ENCODE data around the gene HNRNPM.

HNRNPM gene

GRCh38 chr19:8484331-8484894 lies 39.6 kb downstream of the HNRNPM start:
- no peak for TF ChIP-seq CTCF (IDR thresholded peaks at IDR 0.05; ENCODE audit: low read depth, low read length)
- H3K4me3 ChIP-seq (replicated peaks in 1 of 2; ENCODE audit: low read depth in 2 of 2, low read length in 2 of 2) = no peak overlapping the region
- DNase-seq (ENCODE audit: low read depth in 2 of 2) = no peak

GRCh38 chr19:8485561-8486371 lies 41.0 kb downstream of the HNRNPM start:
- no peak overlapping the region for H3K4me3 ChIP-seq (replicated peaks in 1 of 2; ENCODE audit: low read depth in 2 of 2, low read length in 2 of 2)
- no peak for DNase-seq (ENCODE audit: low read depth in 2 of 2)
- TF ChIP-seq CTCF (IDR thresholded peaks at IDR 0.05; ENCODE audit: low read depth, low read length) = no peak

GRCh38 chr19:8486661-8487136 lies 41.9 kb downstream of the HNRNPM start:
- no peak for DNase-seq (ENCODE audit: low read depth in 2 of 2)
- H3K4me3 ChIP-seq (replicated peaks in 1 of 2; ENCODE audit: low read depth in 2 of 2, low read length in 2 of 2) = no peak overlapping the region
- no peak for TF ChIP-seq CTCF (IDR thresholded peaks at IDR 0.05; ENCODE audit: low read depth, low read length)

DNA sequence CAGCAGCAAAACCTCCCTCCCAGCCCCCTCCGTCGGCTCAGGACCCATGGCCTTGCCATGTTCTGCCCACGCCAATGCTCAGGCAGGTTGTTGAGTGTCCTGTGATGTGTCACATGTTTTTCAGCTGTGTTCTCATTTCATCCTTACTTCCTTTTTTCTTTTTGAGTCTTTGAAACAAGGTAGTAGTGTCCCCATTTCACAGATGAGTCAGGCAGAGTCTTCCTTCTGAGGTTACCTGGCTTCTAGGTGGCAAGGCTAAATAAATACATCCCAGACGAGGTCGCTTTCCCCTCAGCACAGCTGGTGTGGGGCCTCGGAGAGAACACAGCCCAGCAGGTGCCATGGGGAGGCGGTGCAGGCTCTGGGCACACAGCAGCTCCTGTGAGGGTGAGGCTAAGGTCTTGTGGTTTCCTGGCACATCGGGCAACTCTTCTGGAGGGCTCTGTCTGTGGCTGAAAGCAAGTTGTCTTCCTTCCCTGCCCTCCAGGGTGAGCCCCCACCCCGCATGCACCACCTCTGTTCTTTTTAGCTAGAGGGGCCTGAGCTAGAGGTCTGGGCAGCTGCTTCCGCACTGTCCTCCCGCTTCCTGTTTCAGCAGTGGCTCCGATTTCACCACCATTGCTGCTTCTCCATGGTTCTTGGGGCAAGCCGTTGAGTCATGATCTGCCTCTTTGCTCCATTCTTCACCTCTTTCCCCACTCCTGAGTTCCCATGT lies 42.5 kb downstream of the HNRNPM start:
- TF ChIP-seq CTCF (IDR thresholded peaks at IDR 0.05; ENCODE audit: low read depth, low read length) = no peak
- no peak overlapping the region for H3K4me3 ChIP-seq (replicated peaks in 1 of 2; ENCODE audit: low read depth in 2 of 2, low read length in 2 of 2)
- no peak for DNase-seq (ENCODE audit: low read depth in 2 of 2)

- no peak overlapping the region for H3K4me3 ChIP-seq (replicated peaks in 1 of 2; ENCODE audit: low read depth in 2 of 2, low read length in 2 of 2)
- TF ChIP-seq CTCF (IDR thresholded peaks at IDR 0.05; ENCODE audit: low read depth, low read length) = no peak
- no peak for DNase-seq (ENCODE audit: low read depth in 2 of 2)
These were observed 43.6 kb downstream of the HNRNPM start for GRCh38 chr19:8488365-8488764.

GRCh38 chr19:8489561-8490394 lies 45.0 kb downstream of the HNRNPM start:
- no peak for DNase-seq (ENCODE audit: low read depth in 2 of 2)
- no peak overlapping the region for H3K4me3 ChIP-seq (replicated peaks in 1 of 2; ENCODE audit: low read depth in 2 of 2, low read length in 2 of 2)
- no peak for TF ChIP-seq CTCF (IDR thresholded peaks at IDR 0.05; ENCODE audit: low read depth, low read length)
